ENCODE results near the gene ACKR3. TPM values are rescaled to one million over a fixed set of nuclear protein-coding genes. Genes with fewer than 3 reads are reported as not detected.

ACKR3 gene
- total RNA-seq, 2 donors from 2014 or later, result 0.33 TPM; not detected in 1

GRCh38 chr2:236619910-236620612 is 50.4 kb downstream of the ACKR3 start:
- ATAC-seq (no peak), DNase-seq (ENCODE audit: low spot score) (no peak)
- peaks cover 39 to 49% of the 10 kb centered on the region in 2 donors for H3K27me3 Mint-ChIP-seq
- peaks cover 0 to 8% of the 10 kb centered on the region in 2 donors for H3K4me1 Mint-ChIP-seq (ENCODE audit: low read depth in 2 of 2)
- H3K36me3 Mint-ChIP-seq, result no peaks in the 10 kb centered on the region
- H3K9me3 Mint-ChIP-seq, result no peaks in the 10 kb centered on the region
- H3K4me3 Mint-ChIP-seq, result no peak overlapping the region
- H3K27ac Mint-ChIP-seq, result no peak overlapping the region

- H3K4me3 Mint-ChIP-seq, result no peak overlapping the region
- H3K27ac Mint-ChIP-seq, result no peak overlapping the region
Measured at GRCh38 chr2:236621786-236622185, 52.2 kb downstream of the ACKR3 start.

GRCh38 chr2:236622201-236622600 is 52.6 kb downstream of the ACKR3 start:
- ATAC-seq (no peak), DNase-seq (ENCODE audit: low spot score) (no peak)
- Mint-ChIP-seq H3K27me3 (peaks cover 32 to 35% of the 10 kb centered on the region in 2 donors), H3K36me3 (no peaks in the 10 kb centered on the region), H3K9me3 (no peaks in the 10 kb centered on the region), H3K4me1 (ENCODE audit: low read depth in 2 of 2) (peaks cover 0 to 8% of the 10 kb centered on the region in 2 donors), H3K27ac (no peak overlapping the region), H3K4me3 (no peak overlapping the region)

More at GRCh38 chr2:236621786-236622185, 52.2 kb downstream of the ACKR3 start:
- DNase-seq (ENCODE audit: low spot score), result no peak
- Mint-ChIP-seq H3K27me3 (peaks cover 33 to 37% of the 10 kb centered on the region in 2 donors), H3K36me3 (no peaks in the 10 kb centered on the region), H3K9me3 (no peaks in the 10 kb centered on the region), H3K4me1 (ENCODE audit: low read depth in 2 of 2) (peaks cover 0 to 8% of the 10 kb centered on the region in 2 donors)
- ATAC-seq, result no peak

DNA sequence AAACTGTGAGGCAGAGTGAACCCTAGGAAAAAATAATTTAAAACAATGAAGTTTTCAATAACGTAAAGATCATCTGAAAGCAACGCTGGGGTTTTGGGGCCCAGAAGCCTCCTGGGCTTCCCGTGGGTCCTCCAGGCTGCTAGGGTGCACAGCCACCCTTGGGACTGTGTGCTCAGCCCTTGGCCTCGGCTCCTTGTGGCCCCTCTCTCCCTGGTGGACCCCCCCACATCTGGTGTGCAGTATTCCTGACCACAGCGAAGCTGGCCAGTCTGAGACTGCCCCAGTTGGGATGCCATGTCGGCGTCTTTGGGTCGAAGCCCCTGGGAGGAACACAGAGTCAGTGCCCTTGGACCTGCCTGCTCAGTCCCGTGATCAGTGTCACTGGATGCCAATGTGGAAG is 53.0 kb downstream of the ACKR3 start:
- Mint-ChIP-seq H3K27me3 (peaks cover 27 to 30% of the 10 kb centered on the region in 2 donors), H3K4me3 (no peak overlapping the region), H3K4me1 (ENCODE audit: low read depth in 2 of 2) (peaks cover 0 to 8% of the 10 kb centered on the region in 2 donors), H3K36me3 (no peaks in the 10 kb centered on the region), H3K9me3 (no peaks in the 10 kb centered on the region), H3K27ac (no peak overlapping the region)
- DNase-seq (ENCODE audit: low spot score) (no peak), ATAC-seq (no peak)

GRCh38 chr2:236623816-236624215 is 54.2 kb downstream of the ACKR3 start:
- H3K27me3 Mint-ChIP-seq, result peaks cover 20 to 23% of the 10 kb centered on the region in 2 donors
- no peaks in the 10 kb centered on the region for H3K36me3 Mint-ChIP-seq
- DNase-seq (ENCODE audit: low spot score) (no peak), ATAC-seq (no peak)
- no peak overlapping the region for H3K4me3 Mint-ChIP-seq
- H3K9me3 Mint-ChIP-seq, result no peaks in the 10 kb centered on the region
- peaks cover 0 to 4% of the 10 kb centered on the region in 2 donors for H3K4me1 Mint-ChIP-seq (ENCODE audit: low read depth in 2 of 2)
- no peak overlapping the region for H3K27ac Mint-ChIP-seq

GRCh38 chr2:236625156-236625690 is 55.6 kb downstream of the ACKR3 start:
- Mint-ChIP-seq H3K27ac (no peak overlapping the region), H3K27me3 (peaks cover 11 to 13% of the 10 kb centered on the region in 2 donors), H3K9me3 (no peaks in the 10 kb centered on the region), H3K4me3 (no peak overlapping the region), H3K36me3 (no peaks in the 10 kb centered on the region), H3K4me1 (ENCODE audit: low read depth in 2 of 2) (peaks cover 0 to 1% of the 10 kb centered on the region in 2 donors)
- DNase-seq (ENCODE audit: low spot score) (no peak), ATAC-seq (no peak)

DNA sequence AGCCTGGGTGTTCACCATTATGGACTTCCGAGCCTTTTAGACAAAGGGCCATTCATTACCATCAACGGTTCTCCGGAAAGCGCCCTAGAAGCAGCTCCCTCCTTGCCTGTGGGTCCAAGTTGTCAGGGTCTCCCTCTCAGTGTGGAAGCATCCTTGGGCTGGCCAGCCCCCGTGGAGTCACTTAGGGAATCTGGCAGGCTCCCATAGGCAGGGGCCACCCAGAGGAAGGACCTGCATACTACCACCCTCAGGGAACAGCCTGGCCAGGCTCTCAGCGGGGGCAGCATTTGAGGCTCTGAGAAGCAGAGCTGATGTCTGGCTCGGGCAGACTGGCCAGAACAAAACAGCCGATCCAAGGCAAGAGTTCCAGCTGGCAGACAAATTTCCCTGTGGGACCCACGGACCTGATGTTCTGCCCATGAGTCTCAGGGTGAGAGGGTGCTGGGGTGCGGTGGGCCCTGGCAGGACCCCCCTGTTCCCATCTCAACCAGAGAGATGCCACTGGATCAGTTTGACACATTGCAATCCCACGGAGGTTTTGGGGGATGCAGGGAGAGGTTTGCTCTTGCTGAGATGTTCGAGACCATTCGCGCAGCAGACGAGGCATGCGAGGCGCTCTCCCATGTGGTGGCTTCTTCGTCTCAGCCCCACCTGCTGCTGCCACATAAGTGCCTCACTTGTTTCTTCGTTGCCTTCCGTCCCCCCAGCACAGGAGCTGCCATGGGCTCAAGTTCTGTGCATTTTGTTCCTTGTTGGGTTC is 56.9 kb downstream of the ACKR3 start:
- peaks cover 2 to 3% of the 10 kb centered on the region in 2 donors for H3K27me3 Mint-ChIP-seq
- H3K9me3 Mint-ChIP-seq, result no peaks in the 10 kb centered on the region

DNA sequence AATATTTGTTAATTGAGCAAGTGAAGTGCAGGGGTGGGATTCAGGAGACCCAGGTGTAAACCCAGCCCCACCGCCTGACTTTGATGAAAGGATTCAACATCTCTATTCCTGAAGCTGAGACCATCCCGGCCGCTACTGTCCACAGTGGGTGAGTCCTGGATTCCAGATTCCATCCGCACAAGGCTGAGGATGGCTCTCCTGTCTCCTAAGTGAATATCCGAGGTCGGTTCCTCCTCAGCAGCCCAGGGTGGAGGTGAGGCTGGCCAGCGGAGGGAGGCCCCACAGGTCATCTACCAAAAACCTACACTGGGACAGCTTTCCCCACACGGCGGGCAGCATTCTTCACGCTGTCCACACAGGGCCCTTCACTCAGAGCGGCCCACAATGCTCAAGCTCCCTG is 57.6 kb downstream of the ACKR3 start:
- no peak for DNase-seq (ENCODE audit: low spot score)
- ATAC-seq, result no peak
- H3K36me3 Mint-ChIP-seq, result no peaks in the 10 kb centered on the region

More for the DNA sequence above, 56.9 kb downstream of the ACKR3 start:
- no peak overlapping the region for H3K4me3 Mint-ChIP-seq
- no peak overlapping the region for H3K27ac Mint-ChIP-seq
- H3K36me3 Mint-ChIP-seq, result no peaks in the 10 kb centered on the region
- DNase-seq (ENCODE audit: low spot score) (no peak), ATAC-seq (no peak)
- no peaks in the 10 kb centered on the region for H3K4me1 Mint-ChIP-seq (ENCODE audit: low read depth in 2 of 2)

GRCh38 chr2:236627841-236628240 is 58.2 kb downstream of the ACKR3 start:
- DNase-seq (ENCODE audit: low spot score) (no peak), ATAC-seq (no peak)
- Mint-ChIP-seq H3K9me3 (no peaks in the 10 kb centered on the region), H3K4me3 (no peak overlapping the region), H3K4me1 (ENCODE audit: low read depth in 2 of 2) (no peaks in the 10 kb centered on the region), H3K27ac (no peak overlapping the region), H3K27me3 (peaks cover 5 to 13% of the 10 kb centered on the region in 2 donors), H3K36me3 (no peaks in the 10 kb centered on the region)

More for the DNA sequence above, 57.6 kb downstream of the ACKR3 start:
- Mint-ChIP-seq H3K4me3 (no peak overlapping the region), H3K4me1 (ENCODE audit: low read depth in 2 of 2) (no peaks in the 10 kb centered on the region), H3K27me3 (peaks cover 3 to 8% of the 10 kb centered on the region in 2 donors), H3K27ac (no peak overlapping the region), H3K9me3 (no peaks in the 10 kb centered on the region)

DNA sequence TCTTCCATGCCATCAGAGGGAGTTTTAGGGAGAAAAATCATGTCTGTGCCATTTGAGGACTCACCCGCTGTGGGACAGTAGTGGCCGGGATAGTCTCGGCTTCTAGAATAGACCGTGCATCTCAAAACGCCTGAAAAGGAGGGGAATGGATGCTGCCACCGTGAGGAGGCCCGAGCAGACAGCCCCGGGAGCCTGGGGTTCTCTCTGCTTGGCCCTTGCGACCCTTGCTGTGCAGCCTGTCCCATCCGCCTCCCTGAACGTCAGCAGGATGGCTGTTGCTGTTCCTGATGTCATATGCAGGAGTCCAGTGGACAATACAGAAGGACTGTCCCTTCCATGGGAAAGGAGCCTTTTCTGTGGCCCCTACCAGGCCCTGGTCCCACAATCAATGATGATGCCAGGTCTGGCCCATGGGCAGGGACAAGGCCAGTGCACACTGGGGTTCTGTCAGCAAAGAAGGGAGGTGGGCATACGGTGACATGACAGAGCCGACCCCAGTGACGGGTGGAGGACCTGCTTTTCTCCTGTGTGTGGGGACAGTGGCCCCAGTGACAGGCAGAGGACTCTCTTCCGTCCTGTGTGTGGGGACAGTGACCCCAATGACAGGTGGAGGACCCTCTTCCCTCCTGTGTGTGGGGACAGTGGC is 58.8 kb downstream of the ACKR3 start:
- Mint-ChIP-seq H3K36me3 (no peaks in the 10 kb centered on the region), H3K4me1 (ENCODE audit: low read depth in 2 of 2) (no peaks in the 10 kb centered on the region), H3K27me3 (peaks cover 5 to 13% of the 10 kb centered on the region in 2 donors), H3K4me3 (no peak overlapping the region), H3K27ac (no peak overlapping the region), H3K9me3 (no peaks in the 10 kb centered on the region)
- ATAC-seq, result no peak
- no peak for DNase-seq (ENCODE audit: low spot score)

DNA sequence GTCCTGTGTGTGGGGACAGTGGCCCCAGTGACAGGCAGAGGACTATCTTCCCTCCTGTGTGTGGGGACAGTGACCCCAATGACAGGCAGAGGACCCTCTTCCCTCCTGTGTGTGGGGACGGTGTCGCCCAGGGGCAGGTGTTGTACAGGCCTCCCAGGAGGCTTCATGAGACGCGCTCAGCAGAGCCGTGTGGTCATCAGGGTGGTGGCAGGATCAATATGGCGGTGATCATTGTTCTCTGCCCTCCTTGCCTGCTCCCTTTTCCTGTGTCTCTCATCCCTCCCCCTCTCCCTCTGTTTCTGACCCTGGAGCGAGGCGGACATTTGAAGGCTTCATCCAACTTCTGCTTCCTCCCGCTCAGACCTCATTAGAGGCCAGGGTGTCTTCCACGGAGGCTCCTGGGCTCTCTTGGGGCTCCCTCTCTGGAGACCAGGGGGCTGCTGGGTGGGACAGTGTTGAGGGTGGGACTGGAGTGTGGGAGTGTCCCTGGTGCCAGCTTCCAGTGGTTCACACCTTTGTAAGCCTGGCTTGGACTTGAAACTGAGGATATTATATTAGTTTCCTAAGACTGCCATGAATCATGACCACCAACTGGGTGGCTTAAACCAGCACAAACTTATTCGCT is 59.5 kb downstream of the ACKR3 start:
- Mint-ChIP-seq H3K4me3 (no peak overlapping the region), H3K9me3 (no peaks in the 10 kb centered on the region), H3K4me1 (ENCODE audit: low read depth in 2 of 2) (no peaks in the 10 kb centered on the region), H3K27me3 (peaks cover 7 to 15% of the 10 kb centered on the region in 2 donors), H3K27ac (no peak overlapping the region), H3K36me3 (no peaks in the 10 kb centered on the region)
- ATAC-seq, result no peak
- no peak for DNase-seq (ENCODE audit: low spot score)

GRCh38 chr2:236629961-236630872 is 60.6 kb downstream of the ACKR3 start:
- DNase-seq (ENCODE audit: low spot score), result no peak
- Mint-ChIP-seq H3K4me1 (ENCODE audit: low read depth in 2 of 2) (no peaks in the 10 kb centered on the region), H3K27ac (no peak overlapping the region), H3K27me3 (peaks cover 6 to 18% of the 10 kb centered on the region in 2 donors), H3K9me3 (no peaks in the 10 kb centered on the region), H3K4me3 (no peak overlapping the region), H3K36me3 (no peaks in the 10 kb centered on the region)
- ATAC-seq, result no peak

Measured in natural killer cell treated with Interleukin-12 subunit alpha and Interleukin-12 subunit beta and Interleukin-15 and Interleukin-18, amount 100 ng/mL, for 72 hours (primary cell).